OCI-LY3 (cell line): ENCODE measurements around the gene PPT1.

Experiments used
- CTCF ChIP-seq: fragments of 200-600, 300-600 bp; sonication (generic); IDR thresholded peaks from 2 replicates; pipeline ENCODE4 v1.5.1; 2014; ENCODE audit warnings: antibody characterized with exemption, low read length, low read depth
- EZH2phosphoT487 ChIP-seq: fragments of 200-600 bp; shearing (Covaris generic); IDR thresholded peaks from 2 replicates; pipeline ENCODE4 v1.6.1; 2018; ENCODE audit warnings: antibody characterized with exemption, mixed run types, low read depth

GRCh38 chr1:40029608-40030007 lies 67.4 kb downstream of the PPT1 start:
- TF ChIP-seq CTCF (no peak), EZH2phosphoT487 (no peak)
